GM12878 (cell line): ENCODE measurements around the gene GABBR2. TPM values are rescaled to one million over a fixed set of nuclear protein-coding genes. Genes with fewer than 3 reads are reported as not detected.

Experiments
- ATAC-seq: fragments of 200-7000 bp; cut with Tn5 transposase; 3 replicates; pipeline ENCODE4 v1.9.1; 2020; ENCODE audit warnings: mild to moderate bottlenecking, moderate library complexity
- BruUV-seq: library from RNA; stranded (reverse); fragments of 400-500 nt; replicated peaks from 2 replicates; lab custom pipeline; 2021; lab: Mats Ljungman, UMichigan
- CTCF ChIA-PET: fragments of 300-600 bp; sonication (Branson Sonifier 250); formaldehyde crosslinking; extraction: SDS; loops from one replicate; lab custom pipeline; 2021; ENCODE audit warnings: inconsistent platforms; lab: Yijun Ruan, JAX
- POLR2A ChIA-PET: fragments of 350-600 bp; formaldehyde crosslinking; extraction: SDS; loops from one replicate; lab custom pipeline; 2021; ENCODE audit warnings: inconsistent platforms; lab: Charles Lee
- RAD21 ChIA-PET: fragments of 300-600 bp; sonication (Branson Sonifier 250); formaldehyde crosslinking; loops from one replicate; lab custom pipeline; 2023; ENCODE audit warnings: antibody characterized with exemption; ENCODE audit not compliant: unreplicated experiment; lab: Charles Lee
- SMC1A ChIA-PET: fragments of 300-600 bp; sonication (Branson Sonifier 250); formaldehyde crosslinking; loops from one replicate; lab custom pipeline; 2023; ENCODE audit not compliant: unreplicated experiment, uncharacterized antibody; lab: Charles Lee
- DNase-seq: peaks from one replicate; pipeline ENCODE4 v3.0.0-alpha.2; 2011; ENCODE audit warnings: low read depth, low spot score
- FAIRE-seq: peaks from 3 replicates; lab custom pipeline; 2011; peaks lifted over from hg19 to GRCh38; lab: Jason Lieb, UNC
- H2AFZ ChIP-seq: 2 replicates; pipeline ENCODE4 v1.6.0; 2011; ENCODE audit warnings: low read depth, low read length, control low read depth; ENCODE audit not compliant: control insufficient read depth
- H3K27ac ChIP-seq: 2 replicates; pipeline ENCODE4 v1.5.1; 2011; ENCODE audit warnings: control low read depth; ENCODE audit not compliant: control insufficient read depth, insufficient read depth
- H3K27me3 ChIP-seq, 2 experiments: replicated peaks in 1 of 2; 2 replicates each; pipeline versions ENCODE4 v1.6.0 to v1.6.1; 2011; ENCODE audit warnings: low read length in 1 of 2; ENCODE audit not compliant: control insufficient read depth in 2 of 2, insufficient read depth in 2 of 2
- H3K36me3 ChIP-seq, 2 experiments: 2 replicates each; pipeline ENCODE4 v1.5.1; 2011; ENCODE audit warnings: low read length in 1 of 2; ENCODE audit not compliant: control insufficient read depth in 2 of 2, insufficient read depth in 2 of 2
- H3K4me1 ChIP-seq: 2 replicates; pipeline ENCODE4 v1.6.1; 2011; ENCODE audit warnings: mild to moderate bottlenecking, low read length, moderate library complexity, mixed read lengths; ENCODE audit not compliant: control insufficient read depth, insufficient read depth
- H3K4me2 ChIP-seq: 2 replicates; pipeline ENCODE4 v1.6.0; 2011; ENCODE audit warnings: control low read depth; ENCODE audit not compliant: control insufficient read depth, insufficient read depth
- H3K4me3 ChIP-seq: fragments of 200-600 bp; sonication (generic); 2 replicates; pipeline ENCODE4 v1.5.1; 2016
- H3K79me2 ChIP-seq: 2 replicates; pipeline ENCODE4 v1.6.0; 2011; ENCODE audit warnings: low read length; ENCODE audit not compliant: control insufficient read depth, insufficient read depth
- H3K9ac ChIP-seq: 2 replicates; pipeline ENCODE4 v1.8.0; 2011; ENCODE audit warnings: low read length, control low read depth, mixed read lengths; ENCODE audit not compliant: control insufficient read depth, insufficient read depth
- H3K9me3 ChIP-seq: replicated peaks from 3 replicates; pipeline ENCODE4 v1.5.1; 2011; ENCODE audit warnings: mild to moderate bottlenecking, low read length; ENCODE audit not compliant: control insufficient read depth, insufficient read depth
- H4K20me1 ChIP-seq: 2 replicates; pipeline ENCODE4 v1.6.0; 2011; ENCODE audit not compliant: control insufficient read depth, insufficient read depth
- BMI1 ChIP-seq: fragments of 450-650 bp; IDR thresholded peaks from 2 replicates; pipeline ENCODE4 v1.6.1; 2016; ENCODE audit warnings: mild to moderate bottlenecking, moderate library complexity, borderline replicate concordance
- EP300 ChIP-seq, 2 experiments: fragments of 150-350 bp in 1 of 2; IDR thresholded peaks; 2 replicates each; pipeline ENCODE4 v1.6.1; 2011 to 2012; ENCODE audit warnings: low read depth in 2 of 2, low read length in 2 of 2, borderline replicate concordance in 1 of 2, improper control_type of control experiment in 1 of 2, inconsistent platforms in 1 of 2; ENCODE audit not compliant: control insufficient read depth in 1 of 2
- MEF2B ChIP-seq: fragments of 450-650 bp; IDR thresholded peaks from 2 replicates; pipeline ENCODE4 v1.6.1; 2018; ENCODE audit warnings: mild to moderate bottlenecking, moderate library complexity; ENCODE audit not compliant: partially characterized antibody, poor library complexity, severe bottlenecking
- MYB ChIP-seq: fragments of 150-350 bp; IDR thresholded peaks from 2 replicates; pipeline ENCODE4 v1.6.1; 2014; ENCODE audit warnings: mild to moderate bottlenecking, low read depth, low read length, borderline replicate concordance
- POLR2A ChIP-seq: IDR thresholded peaks from 2 replicates; pipeline ENCODE4 v1.6.1; 2011; ENCODE audit warnings: low read depth, mild to moderate bottlenecking, low read length
- ZNF207 ChIP-seq: fragments of 450-650 bp; IDR thresholded peaks from 2 replicates; pipeline ENCODE4 v1.6.1; 2014; ENCODE audit warnings: antibody characterized with exemption, mild to moderate bottlenecking, borderline replicate concordance
- ZSCAN29 ChIP-seq: fragments of 450-650 bp; IDR thresholded peaks from 2 replicates; pipeline ENCODE4 v1.6.1; 2017; ENCODE audit warnings: mild to moderate bottlenecking, moderate library complexity
- WGBS: methylation state at CpG from one replicate; pipeline ENCODE4 v1.1.6; 2016; ENCODE audit warnings: low lambda C conversion rate; ENCODE audit not compliant: insufficient replicate concordance, insufficient coverage; ENCODE audit errors: missing lambda C conversion rate; 5-methylcytosine and 5-hydroxymethylcytosine counted together
- in situ Hi-C: fragments of 300-500 bp; cut with MboI; formaldehyde crosslinking; loops from 9 replicates; pipeline ENCODE4 v1.14.3; 2018; ENCODE audit warnings: mixed read lengths
- intact Hi-C: fragments of 100-400 bp; cut with micrococcal nuclease; formaldehyde crosslinking; loops from one replicate; pipeline ENCODE4 v1.14.2; 2022; ENCODE audit not compliant: unreplicated experiment
- polyA plus RNA-seq, 11 experiments: library from polyadenylated mRNA; depleted of rRNA in 4 of 11; unstranded in 6 of 11; stranded (reverse) in 5 of 11; fragments of >200 nt; fragmentation: Nextera tagmentation in 4 of 11; fragmentation: Illumina TruSeq in 1 of 11; extraction: Ambion mirVana in 4 of 11; extraction: Trizol in 1 of 11; gene quantifications; 1 replicate in 1 of 11; 2 replicates in 10 of 11; pipeline versions ENCODE4 v1.2.1 to v1.2.3, GENCODE V29; 2011 to 2016; ENCODE audit warnings: inconsistent platforms in 2 of 11, missing spikeins in 2 of 11, low read depth in 1 of 11
- total RNA-seq, 4 experiments: library from RNA; depleted of rRNA in 3 of 4; stranded (reverse); fragments of >200 nt in 3 of 4; fragmentation: Illumina TruSeq in 1 of 4; extraction: Trizol in 1 of 4; gene quantifications; 2 replicates each; pipeline versions ENCODE4 v1.2.1 to v1.2.3, GENCODE V29; 2013 to 2021
- TF ChIP-seq, protein P1 (sequence below): fragments of 450-650 bp; IDR thresholded peaks from 2 replicates; pipeline ENCODE4 v1.6.1; 2017; ENCODE audit warnings: antibody characterized with exemption, mild to moderate bottlenecking, moderate library complexity

The GABBR2 gene
- total and polyA plus RNA-seq, 10 of the 15 experiments (the other 5 are each of a cell fraction or from before 2014, with no cell fraction given), result 0.02 to 2.2 (median 0.06) TPM; not detected in 2

GRCh38 chr9:98302150-98302549, 406.6 kb downstream of the GABBR2 start:
- H3K27ac ChIP-seq, result no peak overlapping the region
- intact Hi-C loops, result no loop called here
- ChIA-PET RAD21 (no interaction called here), SMC1A (interaction anchor here (1.0 kb wide), 1 partner anchor 12 kb away, joined by 3 read pairs; no protein-coding TSS in a partner anchor), CTCF (interaction anchor here (2.1 kb wide), 1 partner anchor 473 kb away, joined by 6 read pairs; no protein-coding TSS in a partner anchor), POLR2A (no interaction called here)
- H3K4me1 ChIP-seq, result no peaks in the 10 kb centered on the region
- no peak for FAIRE-seq
- no peak overlapping the region for H3K4me3 ChIP-seq
- no TSS peak for BruUV-seq
- ATAC-seq, result no peak
- H4K20me1 ChIP-seq, result no peaks in the 10 kb centered on the region
- H3K9ac ChIP-seq, result no peak overlapping the region
- H3K79me2 ChIP-seq, result no peaks in the 10 kb centered on the region
- TF ChIP-seq EP300 (IDR thresholded peaks at IDR 0.05; ENCODE audit: borderline replicate concordance in 1 of 2, control insufficient read depth in 1 of 2, low read depth in 2 of 2, low read length in 2 of 2), result no peak
- no peak for TF ChIP-seq MEF2B
- no peak for TF ChIP-seq MYB
- TF ChIP-seq, all 136 proteins: peak for 0
- no peaks in the 10 kb centered on the region for H3K27me3 ChIP-seq
- H3K4me2 ChIP-seq, result no peak overlapping the region
- H2AFZ ChIP-seq, result no peak overlapping the region
- 56% methylated on average over 5 of the region's 5 CpGs for WGBS
- in situ Hi-C loops, result no loop called here
- no peak for DNase-seq
- H3K9me3 ChIP-seq, result no peaks in the 10 kb centered on the region
- H3K36me3 ChIP-seq, result no peaks in the 10 kb centered on the region

DNA sequence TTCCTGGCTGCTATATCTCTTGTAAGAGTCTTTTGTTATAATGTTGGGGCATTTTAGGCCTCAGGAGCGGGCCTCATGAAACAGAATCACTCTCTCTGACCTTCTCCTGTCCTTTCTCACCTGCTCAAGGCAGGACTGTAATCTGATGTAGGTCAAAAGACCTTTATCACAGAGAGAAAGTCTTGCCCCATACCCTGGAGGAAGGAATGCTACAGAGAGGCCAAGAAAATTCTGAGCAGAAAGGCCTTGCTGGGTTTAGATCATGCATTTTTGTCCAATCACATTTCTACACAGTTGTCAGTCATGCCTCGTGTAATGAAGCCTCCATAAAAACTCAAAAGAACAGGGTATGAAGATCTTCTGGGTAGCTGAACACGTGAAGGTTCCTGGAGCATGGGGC, 408.1 kb downstream of the GABBR2 start:
- CTCF ChIA-PET, result no interaction called here
- RAD21 ChIA-PET, result no interaction called here
- POLR2A ChIA-PET, result no interaction called here
- no peak overlapping the region for H3K27ac ChIP-seq
- intact Hi-C loops (no loop called here), in situ Hi-C loops (no loop called here)
- H3K4me3 ChIP-seq, result no peak overlapping the region
- H3K79me2 ChIP-seq, result no peaks in the 10 kb centered on the region
- H3K4me1 ChIP-seq, result no peaks in the 10 kb centered on the region
- FAIRE-seq (no peak), ATAC-seq (no peak), DNase-seq (no peak)
- no peak overlapping the region for H3K4me2 ChIP-seq
- TF ChIP-seq ZNF207 (no peak), BMI1 (no peak), ZSCAN29 (no peak), POLR2A (no peak)
- TF ChIP-seq, protein P1, sequence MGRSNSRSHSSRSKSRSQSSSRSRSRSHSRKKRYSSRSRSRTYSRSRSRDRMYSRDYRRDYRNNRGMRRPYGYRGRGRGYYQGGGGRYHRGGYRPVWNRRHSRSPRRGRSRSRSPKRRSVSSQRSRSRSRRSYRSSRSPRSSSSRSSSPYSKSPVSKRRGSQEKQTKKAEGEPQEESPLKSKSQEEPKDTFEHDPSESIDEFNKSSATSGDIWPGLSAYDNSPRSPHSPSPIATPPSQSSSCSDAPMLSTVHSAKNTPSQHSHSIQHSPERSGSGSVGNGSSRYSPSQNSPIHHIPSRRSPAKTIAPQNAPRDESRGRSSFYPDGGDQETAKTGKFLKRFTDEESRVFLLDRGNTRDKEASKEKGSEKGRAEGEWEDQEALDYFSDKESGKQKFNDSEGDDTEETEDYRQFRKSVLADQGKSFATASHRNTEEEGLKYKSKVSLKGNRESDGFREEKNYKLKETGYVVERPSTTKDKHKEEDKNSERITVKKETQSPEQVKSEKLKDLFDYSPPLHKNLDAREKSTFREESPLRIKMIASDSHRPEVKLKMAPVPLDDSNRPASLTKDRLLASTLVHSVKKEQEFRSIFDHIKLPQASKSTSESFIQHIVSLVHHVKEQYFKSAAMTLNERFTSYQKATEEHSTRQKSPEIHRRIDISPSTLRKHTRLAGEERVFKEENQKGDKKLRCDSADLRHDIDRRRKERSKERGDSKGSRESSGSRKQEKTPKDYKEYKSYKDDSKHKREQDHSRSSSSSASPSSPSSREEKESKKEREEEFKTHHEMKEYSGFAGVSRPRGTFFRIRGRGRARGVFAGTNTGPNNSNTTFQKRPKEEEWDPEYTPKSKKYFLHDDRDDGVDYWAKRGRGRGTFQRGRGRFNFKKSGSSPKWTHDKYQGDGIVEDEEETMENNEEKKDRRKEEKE, result no peak
- H3K27me3 ChIP-seq, result no peaks in the 10 kb centered on the region
- no peak overlapping the region for H2AFZ ChIP-seq
- no peaks in the 10 kb centered on the region for H3K9me3 ChIP-seq
- SMC1A ChIA-PET, result no interaction called here
- no TSS peak for BruUV-seq
- H3K9ac ChIP-seq, result no peak overlapping the region
- no peaks in the 10 kb centered on the region for H4K20me1 ChIP-seq
- WGBS, result 0% methylated on average over 3 of the region's 3 CpGs
- no peaks in the 10 kb centered on the region for H3K36me3 ChIP-seq
